A549 (cell line): ENCODE data around the gene ZBTB2. TPM values are rescaled to one million over a fixed set of nuclear protein-coding genes. Genes with fewer than 3 reads are reported as not detected.

Experiments used
- ATAC-seq, 2 experiments: fragments of 200-7000 bp in 1 of 2; fragments of >200 bp in 1 of 2; cut with Nextera tagmentation in 1 of 2; cut with Tn5 transposase in 1 of 2; 3 replicates each; pipeline versions ENCODE4 v1.8.0 to v1.9.1; 2018 to 2020; ENCODE audit warnings: mild to moderate bottlenecking in 1 of 2, moderate library complexity in 1 of 2
- CTCF ChIA-PET: fragments of 300-600 bp; sonication (Branson Sonifier 250); formaldehyde crosslinking; extraction: SDS; loops from one replicate; lab custom pipeline; 2021; ENCODE audit warnings: antibody characterized with exemption, inconsistent platforms; lab: Yijun Ruan, JAX
- POLR2A ChIA-PET: fragments of 350-600 bp; formaldehyde crosslinking; extraction: SDS; loops from one replicate; lab custom pipeline; 2021; ENCODE audit warnings: antibody characterized with exemption, inconsistent platforms; lab: Yijun Ruan, JAX
- DNase-seq, 2 experiments: peaks; one replicate each; pipeline versions ENCODE4 v3.0.0 to v3.0.0-alpha.2; 2011 to 2016; ENCODE audit warnings: low read depth in 1 of 2, low spot score in 1 of 2
- FAIRE-seq: peaks from 2 replicates; lab custom pipeline; 2011; peaks lifted over from hg19 to GRCh38; lab: Jason Lieb, UNC
- H3K27ac ChIP-seq, 2 experiments: fragments of >200 bp; sonication (Bioruptor Twin); formaldehyde crosslinking; 3 replicates each; pipeline ENCODE4 v1.5.1; 2016 to 2017
- H3K4me1 ChIP-seq: fragments of >200 bp; sonication (Bioruptor Twin); formaldehyde crosslinking; 3 replicates; pipeline ENCODE4 v1.6.1; 2016
- H3K4me2 ChIP-seq: fragments of >200 bp; sonication (Bioruptor Twin); formaldehyde crosslinking; 3 replicates; pipeline ENCODE4 v1.6.1; 2016
- H3K4me3 ChIP-seq: fragments of >200 bp; sonication (Bioruptor Twin); formaldehyde crosslinking; 3 replicates; pipeline ENCODE4 v1.5.1; 2016
- H3K9me3 ChIP-seq: fragments of >200 bp; sonication (Bioruptor Twin); formaldehyde crosslinking; 3 replicates; pipeline ENCODE4 v1.6.1; 2016
- CHD2 ChIP-seq: fragments of 150-350 bp; IDR thresholded peaks from 2 replicates; pipeline ENCODE4 v1.6.1; 2014; ENCODE audit warnings: low read length; ENCODE audit not compliant: partially characterized antibody
- CTCF ChIP-seq: fragments of >200 bp; sonication (Bioruptor Twin); formaldehyde crosslinking; IDR thresholded peaks from 3 replicates; pipeline ENCODE4 v1.5.1; 2016
- ELK1 ChIP-seq: fragments of 150-350 bp; IDR thresholded peaks from 2 replicates; pipeline ENCODE4 v1.6.1; 2014; ENCODE audit warnings: low read depth, mild to moderate bottlenecking, low read length
- FOSB ChIP-seq: fragments of 250-450 bp; sonication (Bioruptor Pico); IDR thresholded peaks from 2 replicates; pipeline ENCODE4 v1.5.0; 2020; ENCODE audit warnings: mild to moderate bottlenecking, moderate library complexity
- FOSL2 ChIP-seq, 2 experiments: fragments of 450-650 bp in 1 of 2; fragments of >200 bp in 1 of 2; sonication (Bioruptor Twin) in 1 of 2; formaldehyde crosslinking; IDR thresholded peaks; 2 replicates each; pipeline versions ENCODE4 v1.5.0 to v1.6.1; 2016 to 2020; ENCODE audit warnings: mild to moderate bottlenecking in 1 of 2, moderate library complexity in 1 of 2
- HDAC2 ChIP-seq: fragments of 200-600 bp; sonication (generic); IDR thresholded peaks from 2 replicates; pipeline ENCODE4 v1.6.1; 2016
- HES2 ChIP-seq: fragments of >200 bp; sonication (Bioruptor Twin); formaldehyde crosslinking; IDR thresholded peaks from 2 replicates; pipeline ENCODE4 v1.6.1; 2016
- HEYL ChIP-seq: fragments of 250-450 bp; sonication (Bioruptor Pico); IDR thresholded peaks from 2 replicates; pipeline ENCODE4 v1.8.0; 2021; ENCODE audit warnings: mild to moderate bottlenecking, moderate library complexity
- HMGXB4 ChIP-seq: fragments of 250-450 bp; sonication (Bioruptor Pico); IDR thresholded peaks from 2 replicates; pipeline ENCODE4 v1.5.0; 2021; ENCODE audit warnings: mild to moderate bottlenecking, moderate library complexity, borderline replicate concordance
- HOXB13 ChIP-seq: fragments of 250-450 bp; sonication (Bioruptor Pico); IDR thresholded peaks from 2 replicates; pipeline ENCODE4 v1.5.0; 2020; ENCODE audit warnings: low read depth, mild to moderate bottlenecking, moderate library complexity
- MAX ChIP-seq: IDR thresholded peaks from 2 replicates; pipeline ENCODE4 v1.6.1; 2012
- PBX3 ChIP-seq: IDR thresholded peaks from 2 replicates; pipeline ENCODE4 v1.6.1; 2012
- PHF8 ChIP-seq: fragments of 200-600 bp; sonication (generic); IDR thresholded peaks from 2 replicates; pipeline ENCODE4 v1.6.1; 2016; ENCODE audit warnings: low read depth, mild to moderate bottlenecking, antibody characterized with exemption, moderate library complexity, borderline replicate concordance
- POLR2A ChIP-seq: IDR thresholded peaks from 2 replicates; pipeline ENCODE4 v1.6.1; 2012; ENCODE audit warnings: mild to moderate bottlenecking, low read length
- RNF2 ChIP-seq: fragments of 200-600 bp; sonication (generic); IDR thresholded peaks from 2 replicates; pipeline ENCODE4 v1.6.1; 2016; ENCODE audit warnings: low read depth, mild to moderate bottlenecking, antibody characterized with exemption, moderate library complexity, borderline replicate concordance
- SMC3 ChIP-seq: fragments of >200 bp; sonication (Bioruptor Twin); formaldehyde crosslinking; IDR thresholded peaks from 3 replicates; pipeline ENCODE4 v1.6.1; 2018; ENCODE audit warnings: inconsistent platforms
- TP53 ChIP-seq: fragments of 250-450 bp; sonication (Bioruptor Pico); IDR thresholded peaks from 2 replicates; pipeline ENCODE4 v1.5.0; 2021; ENCODE audit warnings: mild to moderate bottlenecking, moderate library complexity
- WGBS: methylation state at CpG from one replicate; pipeline ENCODE4 v1.1.6; 2017; ENCODE audit errors: missing lambda C conversion rate; 5-methylcytosine and 5-hydroxymethylcytosine counted together
- polyA plus RNA-seq, 4 experiments: library from polyadenylated mRNA; depleted of rRNA in 3 of 4; stranded (reverse); fragments of >200 nt; fragmentation: RNase III in 1 of 4; extraction: RNeasy Plus Mini Kit Qiagen cat#74134 plus additional on column Dnase treatment in 1 of 4; gene quantifications; 2 replicates in 3 of 4; 3 replicates in 1 of 4; pipeline ENCODE4 v1.2.3, GENCODE V29; 2011 to 2017
- TF ChIP-seq, protein P1 (sequence below): fragments of >200 bp; sonication (Bioruptor Twin); formaldehyde crosslinking; IDR thresholded peaks from 3 replicates; pipeline ENCODE4 v1.6.1; 2016
- TF ChIP-seq, protein P2 (sequence below): IDR thresholded peaks from 2 replicates; pipeline ENCODE4 v1.6.1; 2012; ENCODE audit warnings: low read depth, borderline replicate concordance

ZBTB2 gene
- polyA plus RNA-seq, 2 of the 4 experiments (the other 2 are of a cell fraction): 10.8 to 17.3 TPM

- peak in 1 of 2 experiments; percentile 13 for DNase-seq
- H3K4me2 ChIP-seq: peak overlapping the region; percentile 91
- CTCF ChIA-PET: interaction anchor here (1.1 kb wide), 1 partner anchor 16 kb away, joined by 3 read pairs; no protein-coding TSS in a partner anchor
- ATAC-seq: peak; percentile 79 to 81
- POLR2A ChIA-PET: interaction anchor here (0.7 to 1.9 kb wide), 7 partner anchors 9 to 322 kb away, joined by 3 to 19 read pairs (median 3); partner anchors contain the start of gene RMND1
- peak overlapping the region; percentile 100 for H3K27ac ChIP-seq
- H3K4me3 ChIP-seq: peak overlapping the region; percentile 93
- peaks cover 33% of the 10 kb centered on the region for H3K4me1 ChIP-seq
- no peak for FAIRE-seq
- TF ChIP-seq MAX: 0 out of 2 replicates have a peak, but pooled peaks have one; percentile 40
- peak; percentile 80; the same call in 1 of the 2 replicates for TF ChIP-seq PHF8
- TF ChIP-seq HES2: no peak
- TF ChIP-seq PBX3: 0 out of 2 replicates have a peak, but pooled peaks have one; percentile 18
- TF ChIP-seq, protein P1, sequence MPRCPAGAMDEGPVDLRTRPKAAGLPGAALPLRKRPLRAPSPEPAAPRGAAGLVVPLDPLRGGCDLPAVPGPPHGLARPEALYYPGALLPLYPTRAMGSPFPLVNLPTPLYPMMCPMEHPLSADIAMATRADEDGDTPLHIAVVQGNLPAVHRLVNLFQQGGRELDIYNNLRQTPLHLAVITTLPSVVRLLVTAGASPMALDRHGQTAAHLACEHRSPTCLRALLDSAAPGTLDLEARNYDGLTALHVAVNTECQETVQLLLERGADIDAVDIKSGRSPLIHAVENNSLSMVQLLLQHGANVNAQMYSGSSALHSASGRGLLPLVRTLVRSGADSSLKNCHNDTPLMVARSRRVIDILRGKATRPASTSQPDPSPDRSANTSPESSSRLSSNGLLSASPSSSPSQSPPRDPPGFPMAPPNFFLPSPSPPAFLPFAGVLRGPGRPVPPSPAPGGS: peak; percentile 18; the same call in 1 of the 3 replicates
- TF ChIP-seq POLR2A: peak; percentile 89
- TF ChIP-seq HEYL (CRISPR knock-in tag): no peak
- H3K9me3 ChIP-seq: no peaks in the 10 kb centered on the region
- 2% methylated on average over 17 of the region's 54 CpGs for WGBS
Observed at GRCh38 chr6:151389618-151390275, 1.6 kb downstream of the ZBTB2 start.

- peaks cover 33% of the 10 kb centered on the region for H3K4me1 ChIP-seq
- no peak for TF ChIP-seq HES2
- no peak for TF ChIP-seq FOSL2 (IDR thresholded peaks at IDR 0.05)
- no peak for TF ChIP-seq FOSL2 (CRISPR knock-in tag; IDR thresholded peaks at IDR 0.05)
- TF ChIP-seq MAX: no peak
- no peak for TF ChIP-seq HDAC2
- no peak for TF ChIP-seq SMC3
- TF ChIP-seq HOXB13: no peak
- no peak for TF ChIP-seq TP53 (CRISPR knock-in tag)
- peak overlapping the region; percentile 93 for H3K4me3 ChIP-seq
- ATAC-seq (no peak), FAIRE-seq (no peak), DNase-seq (no peak)
- CTCF ChIA-PET: no interaction called here
- H3K27ac ChIP-seq: peak overlapping the region; percentile 100
- no peaks in the 10 kb centered on the region for H3K9me3 ChIP-seq
- POLR2A ChIA-PET: interaction anchor here (1.8 to 1.9 kb wide), 2 partner anchors 15 to 63 kb away, joined by 4 to 19 read pairs; partner anchors contain the start of gene RMND1
- WGBS: 41% methylated on average over 12 of the region's 12 CpGs
- H3K4me2 ChIP-seq: peak overlapping the region; percentile 91
Observed at GRCh38 chr6:151388997-151389617, 2.3 kb downstream of the ZBTB2 start.

DNA sequence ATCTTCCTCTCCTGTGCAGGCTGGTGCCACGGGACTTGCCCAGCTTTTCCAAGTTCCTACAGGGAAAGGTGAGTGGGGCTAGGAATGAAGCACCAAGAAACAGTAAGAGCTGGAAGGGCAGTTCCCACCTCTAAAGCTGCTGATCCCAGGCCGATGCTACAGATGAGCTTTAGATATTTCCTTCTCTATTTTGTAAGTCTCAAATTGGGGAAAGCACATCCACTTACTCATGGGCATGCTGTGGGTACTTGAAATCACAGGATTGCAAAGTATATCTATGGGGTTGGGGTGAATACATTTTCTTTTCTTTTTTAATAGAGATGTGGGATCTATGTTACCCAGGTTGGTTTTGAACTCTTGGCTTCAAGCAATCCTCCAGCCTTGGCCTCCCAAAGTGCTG is 3.1 kb downstream of the ZBTB2 start:
- 94% methylated on average over 2 of the region's 2 CpGs for WGBS
- H3K4me1 ChIP-seq: peaks cover 25% of the 10 kb centered on the region
- POLR2A ChIA-PET: interaction anchor here (0.7 kb wide), 1 partner anchor 13 kb away, joined by 4 read pairs; no protein-coding TSS in a partner anchor
- FAIRE-seq: no peak
- TF ChIP-seq HMGXB4 (CRISPR knock-in tag) (no peak), FOSB (CRISPR knock-in tag) (no peak), ELK1 (no peak), CHD2 (no peak), CTCF (no peak), RNF2 (no peak)
- TF ChIP-seq, protein P2, sequence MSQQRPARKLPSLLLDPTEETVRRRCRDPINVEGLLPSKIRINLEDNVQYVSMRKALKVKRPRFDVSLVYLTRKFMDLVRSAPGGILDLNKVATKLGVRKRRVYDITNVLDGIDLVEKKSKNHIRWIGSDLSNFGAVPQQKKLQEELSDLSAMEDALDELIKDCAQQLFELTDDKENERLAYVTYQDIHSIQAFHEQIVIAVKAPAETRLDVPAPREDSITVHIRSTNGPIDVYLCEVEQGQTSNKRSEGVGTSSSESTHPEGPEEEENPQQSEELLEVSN: no peak
- TF ChIP-seq, all 56 proteins: peak for 0
- ATAC-seq (no peak), DNase-seq (no peak)
- H3K4me2 ChIP-seq: peak overlapping the region; percentile 91; the same call in 2 of the 3 replicates
- H3K9me3 ChIP-seq: no peaks in the 10 kb centered on the region
- CTCF ChIA-PET: interaction anchor here (0.9 kb wide), 1 partner anchor 570 kb away, joined by 3 read pairs; no protein-coding TSS in a partner anchor
- no peak overlapping the region for H3K4me3 ChIP-seq
- H3K27ac ChIP-seq: peak overlapping the region in 1 of 2 experiments; percentile 100; a peak in 2 of 6 replicates
